A549 (cell line): ENCODE measurements around the gene FKBP8. TPM values are rescaled to one million over a fixed set of nuclear protein-coding genes. Genes with fewer than 3 reads are reported as not detected.
A peak's percentile ranks its signal among the peaks of the same experiment; 100 is the strongest.

ENCODE experiments used
- ATAC-seq, 2 experiments: fragments of 200-7000 bp in 1 of 2; fragments of >200 bp in 1 of 2; cut with Nextera tagmentation in 1 of 2; cut with Tn5 transposase in 1 of 2; 3 replicates each; pipeline versions ENCODE4 v1.8.0 to v1.9.1; 2018 to 2020; ENCODE audit warnings: mild to moderate bottlenecking in 1 of 2, moderate library complexity in 1 of 2
- CTCF ChIA-PET: fragments of 300-600 bp; sonication (Branson Sonifier 250); formaldehyde crosslinking; extraction: SDS; loops from one replicate; lab custom pipeline; 2021; ENCODE audit warnings: antibody characterized with exemption, inconsistent platforms; lab: Yijun Ruan, JAX
- POLR2A ChIA-PET: fragments of 350-600 bp; formaldehyde crosslinking; extraction: SDS; loops from one replicate; lab custom pipeline; 2021; ENCODE audit warnings: antibody characterized with exemption, inconsistent platforms; lab: Yijun Ruan, JAX
- DNase-seq, 2 experiments: peaks; one replicate each; pipeline versions ENCODE4 v3.0.0 to v3.0.0-alpha.2; 2011 to 2016; ENCODE audit warnings: low read depth in 1 of 2, low spot score in 1 of 2
- FAIRE-seq: peaks from 2 replicates; lab custom pipeline; 2011; peaks lifted over from hg19 to GRCh38; lab: Jason Lieb, UNC
- H3K27ac ChIP-seq, 2 experiments: fragments of >200 bp; sonication (Bioruptor Twin); formaldehyde crosslinking; 3 replicates each; pipeline ENCODE4 v1.5.1; 2016 to 2017
- H3K4me1 ChIP-seq: fragments of >200 bp; sonication (Bioruptor Twin); formaldehyde crosslinking; 3 replicates; pipeline ENCODE4 v1.6.1; 2016
- H3K4me2 ChIP-seq: fragments of >200 bp; sonication (Bioruptor Twin); formaldehyde crosslinking; 3 replicates; pipeline ENCODE4 v1.6.1; 2016
- H3K4me3 ChIP-seq: fragments of >200 bp; sonication (Bioruptor Twin); formaldehyde crosslinking; 3 replicates; pipeline ENCODE4 v1.5.1; 2016
- H3K9me3 ChIP-seq: fragments of >200 bp; sonication (Bioruptor Twin); formaldehyde crosslinking; 3 replicates; pipeline ENCODE4 v1.6.1; 2016
- BHLHE40 ChIP-seq: IDR thresholded peaks from 2 replicates; pipeline ENCODE4 v1.6.1; 2012; ENCODE audit warnings: low read depth, low read length, inconsistent platforms
- CBX8 ChIP-seq: fragments of 200-600 bp; sonication (generic); IDR thresholded peaks from 2 replicates; pipeline ENCODE4 v1.6.1; 2016
- CEBPB ChIP-seq, 2 experiments: fragments of >200 bp in 1 of 2; sonication (Bioruptor Twin) in 1 of 2; formaldehyde crosslinking in 1 of 2; IDR thresholded peaks; 2 replicates each; pipeline ENCODE4 v1.6.1; 2012 to 2016
- CTCF ChIP-seq: fragments of >200 bp; sonication (Bioruptor Twin); formaldehyde crosslinking; IDR thresholded peaks from 3 replicates; pipeline ENCODE4 v1.5.1; 2016
- EHMT2 ChIP-seq: fragments of 200-600 bp; sonication (generic); IDR thresholded peaks from 2 replicates; pipeline ENCODE4 v1.6.1; 2016; ENCODE audit warnings: antibody characterized with exemption, low read depth, mild to moderate bottlenecking, moderate library complexity
- FOSB ChIP-seq: fragments of 250-450 bp; sonication (Bioruptor Pico); IDR thresholded peaks from 2 replicates; pipeline ENCODE4 v1.5.0; 2020; ENCODE audit warnings: mild to moderate bottlenecking, moderate library complexity
- FOSL2 ChIP-seq, 2 experiments: fragments of 450-650 bp in 1 of 2; fragments of >200 bp in 1 of 2; sonication (Bioruptor Twin) in 1 of 2; formaldehyde crosslinking; IDR thresholded peaks; 2 replicates each; pipeline versions ENCODE4 v1.5.0 to v1.6.1; 2016 to 2020; ENCODE audit warnings: mild to moderate bottlenecking in 1 of 2, moderate library complexity in 1 of 2
- FOXS1 ChIP-seq: fragments of 250-450 bp; sonication (Bioruptor Pico); IDR thresholded peaks from 2 replicates; pipeline ENCODE4 v1.5.0; 2020; ENCODE audit warnings: mild to moderate bottlenecking, moderate library complexity
- GATA3 ChIP-seq: IDR thresholded peaks from 2 replicates; pipeline ENCODE4 v1.6.1; 2012; ENCODE audit warnings: borderline replicate concordance
- HOXB5 ChIP-seq: fragments of 250-450 bp; sonication (Bioruptor Pico); IDR thresholded peaks from 2 replicates; pipeline ENCODE4 v1.5.0; 2020; ENCODE audit warnings: mild to moderate bottlenecking, moderate library complexity
- JUN ChIP-seq, 2 experiments: fragments of >200 bp; sonication (Bioruptor Twin); formaldehyde crosslinking; IDR thresholded peaks; 2 replicates in 1 of 2; 3 replicates in 1 of 2; pipeline ENCODE4 v1.6.1; 2016 to 2017
- KDM1A ChIP-seq: fragments of 200-600 bp; sonication (generic); IDR thresholded peaks from 2 replicates; pipeline ENCODE4 v1.6.1; 2016; ENCODE audit warnings: low read depth, mild to moderate bottlenecking
- KDM5A ChIP-seq: fragments of 200-600 bp; sonication (generic); IDR thresholded peaks from 2 replicates; pipeline ENCODE4 v1.6.1; 2016; ENCODE audit warnings: antibody characterized with exemption, mild to moderate bottlenecking
- NPAS2 ChIP-seq: fragments of 250-450 bp; sonication (Bioruptor Pico); IDR thresholded peaks from 2 replicates; pipeline ENCODE4 v1.8.0; 2022; ENCODE audit warnings: mild to moderate bottlenecking, moderate library complexity, borderline replicate concordance
- PHF8 ChIP-seq: fragments of 200-600 bp; sonication (generic); IDR thresholded peaks from 2 replicates; pipeline ENCODE4 v1.6.1; 2016; ENCODE audit warnings: low read depth, mild to moderate bottlenecking, antibody characterized with exemption, moderate library complexity, borderline replicate concordance
- POLR2A ChIP-seq: IDR thresholded peaks from 2 replicates; pipeline ENCODE4 v1.6.1; 2012; ENCODE audit warnings: mild to moderate bottlenecking, low read length
- RAD21 ChIP-seq, 2 experiments: fragments of >200 bp in 1 of 2; sonication (Bioruptor Twin) in 1 of 2; formaldehyde crosslinking in 1 of 2; IDR thresholded peaks in 1 of 2; conservative IDR thresholded peaks in 1 of 2; 2 replicates in 1 of 2; 3 replicates in 1 of 2; pipeline ENCODE4 v1.6.1; 2012 to 2018; ENCODE audit warnings: inconsistent platforms in 1 of 2
- RCOR1 ChIP-seq: fragments of 150-350 bp; IDR thresholded peaks from 2 replicates; pipeline ENCODE4 v1.6.1; 2014; ENCODE audit warnings: antibody characterized with exemption, low read length, low read depth
- RNF2 ChIP-seq: fragments of 200-600 bp; sonication (generic); IDR thresholded peaks from 2 replicates; pipeline ENCODE4 v1.6.1; 2016; ENCODE audit warnings: low read depth, mild to moderate bottlenecking, antibody characterized with exemption, moderate library complexity, borderline replicate concordance
- SMC3 ChIP-seq: fragments of >200 bp; sonication (Bioruptor Twin); formaldehyde crosslinking; IDR thresholded peaks from 3 replicates; pipeline ENCODE4 v1.6.1; 2018; ENCODE audit warnings: inconsistent platforms
- TFCP2L1 ChIP-seq: fragments of 250-450 bp; sonication (Bioruptor Pico); IDR thresholded peaks from 2 replicates; pipeline ENCODE4 v1.5.0; 2021; ENCODE audit warnings: mild to moderate bottlenecking
- TP53 ChIP-seq: fragments of 250-450 bp; sonication (Bioruptor Pico); IDR thresholded peaks from 2 replicates; pipeline ENCODE4 v1.5.0; 2021; ENCODE audit warnings: mild to moderate bottlenecking, moderate library complexity
- ZC3H11A ChIP-seq: fragments of 450-650 bp; IDR thresholded peaks from 2 replicates; pipeline ENCODE4 v1.6.1; 2014; ENCODE audit warnings: antibody characterized with exemption, mild to moderate bottlenecking
- ZFP36 ChIP-seq: fragments of 450-650 bp; IDR thresholded peaks from 2 replicates; pipeline ENCODE4 v1.6.1; 2014; ENCODE audit warnings: borderline replicate concordance; ENCODE audit not compliant: partially characterized antibody
- ZSCAN20 ChIP-seq: fragments of 250-450 bp; sonication (Bioruptor Pico); IDR thresholded peaks from 2 replicates; pipeline ENCODE4 v1.8.0; 2022; ENCODE audit warnings: mild to moderate bottlenecking, moderate library complexity
- WGBS: methylation state at CpG from one replicate; pipeline ENCODE4 v1.1.6; 2017; ENCODE audit errors: missing lambda C conversion rate; 5-methylcytosine and 5-hydroxymethylcytosine counted together
- polyA plus RNA-seq, 4 experiments: library from polyadenylated mRNA; depleted of rRNA in 3 of 4; stranded (reverse); fragments of >200 nt; fragmentation: RNase III in 1 of 4; extraction: RNeasy Plus Mini Kit Qiagen cat#74134 plus additional on column Dnase treatment in 1 of 4; gene quantifications; 2 replicates in 3 of 4; 3 replicates in 1 of 4; pipeline ENCODE4 v1.2.3, GENCODE V29; 2011 to 2017
- TF ChIP-seq, protein P1 (sequence below): fragments of 250-450 bp; sonication (Bioruptor Pico); IDR thresholded peaks from 2 replicates; pipeline ENCODE4 v1.5.0; 2021; ENCODE audit warnings: mild to moderate bottlenecking, moderate library complexity, borderline replicate concordance
- TF ChIP-seq, protein P2 (sequence below): fragments of 250-450 bp; sonication (Bioruptor Pico); IDR thresholded peaks from 2 replicates; pipeline ENCODE4 v1.5.0; 2020; ENCODE audit warnings: low read depth, mild to moderate bottlenecking, moderate library complexity

The FKBP8 gene
- polyA plus RNA-seq, 2 of the 4 experiments (the other 2 are of a cell fraction), result 56.1 to 123 TPM

DNA sequence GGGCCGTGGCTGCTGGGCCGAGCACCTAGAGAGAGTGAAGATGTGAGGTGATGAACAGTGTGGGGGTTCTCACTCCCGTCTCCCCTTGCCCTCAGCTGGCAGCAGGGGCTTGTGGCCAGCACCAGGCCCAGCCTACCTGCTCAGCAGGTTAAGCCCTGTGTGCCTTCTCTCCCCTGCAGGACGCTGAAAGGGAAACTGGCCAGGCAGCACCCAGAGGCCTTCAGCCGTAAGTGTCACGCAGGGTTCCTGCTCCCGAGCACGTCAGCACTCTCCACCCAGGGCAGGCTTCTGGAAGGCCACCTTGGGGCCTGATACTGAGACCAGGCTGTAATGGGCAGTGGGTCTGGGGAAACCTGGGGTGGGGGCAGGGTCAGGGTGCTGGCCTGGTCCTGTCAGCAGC lies 23.6 kb upstream of the FKBP8 start:
- Histone ChIP-seq H3K9me3 (no peaks in the 10 kb centered on the region), H3K4me2 (no peak overlapping the region), H3K4me3 (no peak overlapping the region), H3K4me1 (0 out of 3 replicates have a peak, but pooled peaks cover 5% of the 10 kb centered on the region), H3K27ac (no peak overlapping the region)
- no peak for TF ChIP-seq SMC3
- TF ChIP-seq BHLHE40, result no peak
- TF ChIP-seq TP53 (CRISPR knock-in tag), result no peak
- no peak for TF ChIP-seq POLR2A
- no peak for TF ChIP-seq FOSL2 (IDR thresholded peaks at IDR 0.05)
- TF ChIP-seq FOSL2 (CRISPR knock-in tag; IDR thresholded peaks at IDR 0.05), result no peak
- TF ChIP-seq FOSB (CRISPR knock-in tag), result no peak
- TF ChIP-seq CEBPB (IDR thresholded peaks at IDR 0.05), result no peak
- no peak for TF ChIP-seq TFCP2L1 (CRISPR knock-in tag)
- TF ChIP-seq ZC3H11A, result no peak
- no peak for TF ChIP-seq FOXS1 (CRISPR knock-in tag)
- no peak for TF ChIP-seq ZSCAN20 (CRISPR knock-in tag)
- TF ChIP-seq HOXB5 (CRISPR knock-in tag), result no peak
- FAIRE-seq (no peak), DNase-seq (no peak), ATAC-seq (no peak)
- 94% methylated on average over 4 of the region's 8 CpGs for WGBS
- ChIA-PET CTCF (interaction anchor here (1.0 to 1.1 kb wide), 3 partner anchors 22 to 105 kb away, joined by 3 to 5 read pairs (median 3); no protein-coding TSS in a partner anchor), POLR2A (no interaction called here)

GRCh38 chr19:18562086-18562485 lies 18.7 kb upstream of the FKBP8 start:
- ATAC-seq, result no peak
- 90% methylated on average over 10 of the region's 14 CpGs for WGBS
- ChIA-PET CTCF (interaction anchor here (1.0 to 1.9 kb wide), 2 partner anchors 9 to 92 kb away, joined by 3 to 7 read pairs; partner anchors contain the start of gene UBA52), POLR2A (no interaction called here)
- Histone ChIP-seq H3K27ac (no peak overlapping the region), H3K4me1 (peaks cover 11% of the 10 kb centered on the region; the same call in 2 of the 3 replicates), H3K4me3 (no peak overlapping the region), H3K9me3 (no peaks in the 10 kb centered on the region), H3K4me2 (no peak overlapping the region)
- no peak for TF ChIP-seq RCOR1
- no peak for FAIRE-seq
- no peak for DNase-seq

- WGBS, result 76% methylated on average over 5 of the region's 5 CpGs
- FAIRE-seq, result no peak
- no peak overlapping the region for H3K4me3 ChIP-seq
- ChIA-PET CTCF (interaction anchor here (1.5 kb wide), 1 partner anchor 29 kb away, joined by 5 read pairs; the partner anchor contains the start of gene REX1BD), POLR2A (no interaction called here)
- peaks cover 11% of the 10 kb centered on the region; the same call in 2 of the 3 replicates for H3K4me1 ChIP-seq
- no peak for DNase-seq
- H3K27ac ChIP-seq, result no peak overlapping the region
- no peak for TF ChIP-seq JUN (IDR thresholded peaks at IDR 0.05)
- no peak for TF ChIP-seq CBX8
- TF ChIP-seq NPAS2 (CRISPR knock-in tag), result no peak
- TF ChIP-seq, protein P1, sequence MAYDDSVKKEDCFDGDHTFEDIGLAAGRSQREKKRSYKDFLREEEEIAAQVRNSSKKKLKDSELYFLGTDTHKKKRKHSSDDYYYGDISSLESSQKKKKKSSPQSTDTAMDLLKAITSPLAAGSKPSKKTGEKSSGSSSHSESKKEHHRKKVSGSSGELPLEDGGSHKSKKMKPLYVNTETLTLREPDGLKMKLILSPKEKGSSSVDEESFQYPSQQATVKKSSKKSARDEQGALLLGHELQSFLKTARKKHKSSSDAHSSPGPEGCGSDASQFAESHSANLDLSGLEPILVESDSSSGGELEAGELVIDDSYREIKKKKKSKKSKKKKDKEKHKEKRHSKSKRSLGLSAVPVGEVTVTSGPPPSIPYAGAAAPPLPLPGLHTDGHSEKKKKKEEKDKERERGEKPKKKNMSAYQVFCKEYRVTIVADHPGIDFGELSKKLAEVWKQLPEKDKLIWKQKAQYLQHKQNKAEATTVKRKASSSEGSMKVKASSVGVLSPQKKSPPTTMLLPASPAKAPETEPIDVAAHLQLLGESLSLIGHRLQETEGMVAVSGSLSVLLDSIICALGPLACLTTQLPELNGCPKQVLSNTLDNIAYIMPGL (CRISPR knock-in tag), result no peak
- H3K9me3 ChIP-seq, result no peaks in the 10 kb centered on the region
- peak overlapping the region; percentile 88; the same call in 1 of the 3 replicates for H3K4me2 ChIP-seq
- ATAC-seq, result no peak
Observed at GRCh38 chr19:18559685-18560084, 16.3 kb upstream of the FKBP8 start.

GRCh38 chr19:18558604-18559003 lies 15.2 kb upstream of the FKBP8 start:
- Histone ChIP-seq H3K4me3 (peak overlapping the region; percentile 81), H3K4me1 (peaks cover 11% of the 10 kb centered on the region; the same call in 2 of the 3 replicates), H3K27ac (peak overlapping the region; percentile 84 to 96), H3K9me3 (no peaks in the 10 kb centered on the region), H3K4me2 (peak overlapping the region; percentile 88)
- DNase-seq, result no peak
- CTCF ChIA-PET, result interaction anchor here (0.8 to 1.5 kb wide), 3 partner anchors 30 to 108 kb away, joined by 3 to 5 read pairs (median 5); partner anchors contain the start of gene REX1BD
- no peak for ATAC-seq
- FAIRE-seq, result no peak
- POLR2A ChIA-PET, result interaction anchor here (1.4 kb wide), 2 partner anchors 13 to 38 kb away, joined by 4 to 13 read pairs; partner anchors contain the start of gene UBA52
- WGBS, result 41% methylated on average over 3 of the region's 3 CpGs
- no peak for TF ChIP-seq SMC3
- TF ChIP-seq ZFP36, result no peak
- no peak for TF ChIP-seq FOXS1 (CRISPR knock-in tag)
- TF ChIP-seq KDM1A, result no peak
- no peak for TF ChIP-seq PHF8
- no peak for TF ChIP-seq POLR2A
- no peak for TF ChIP-seq KDM5A
- no peak for TF ChIP-seq RNF2
- TF ChIP-seq ZSCAN20 (CRISPR knock-in tag), result no peak
- no peak for TF ChIP-seq CTCF
- no peak for TF ChIP-seq RAD21 (conservative IDR thresholded peaks at IDR 0.05 in 1 of 2, IDR thresholded peaks at IDR 0.05 in 1 of 2)
- TF ChIP-seq GATA3, result no peak
- TF ChIP-seq EHMT2, result no peak
- TF ChIP-seq, protein P2, sequence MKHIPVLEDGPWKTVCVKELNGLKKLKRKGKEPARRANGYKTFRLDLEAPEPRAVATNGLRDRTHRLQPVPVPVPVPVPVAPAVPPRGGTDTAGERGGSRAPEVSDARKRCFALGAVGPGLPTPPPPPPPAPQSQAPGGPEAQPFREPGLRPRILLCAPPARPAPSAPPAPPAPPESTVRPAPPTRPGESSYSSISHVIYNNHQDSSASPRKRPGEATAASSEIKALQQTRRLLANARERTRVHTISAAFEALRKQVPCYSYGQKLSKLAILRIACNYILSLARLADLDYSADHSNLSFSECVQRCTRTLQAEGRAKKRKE (CRISPR knock-in tag), result no peak
- TF ChIP-seq CBX8, result no peak
